ENCODE results near the gene NEDD9. TPM values are rescaled to one million over a fixed set of nuclear protein-coding genes. Genes with fewer than 3 reads are reported as not detected.

Gene NEDD9
- total RNA-seq, 4 donors from 2014 or later = 34.6 to 82.7 (median 72.3) TPM

GRCh38 chr6:11197175-11197536, 35.3 kb downstream of the NEDD9 start:
- WGBS, 2 donors (ENCODE audit: low coverage in 1 of 2) = 82 to 83% methylated on average over 1 to 3 of the region's 3 CpGs

GRCh38 chr6:11196511-11197174, 35.8 kb downstream of the NEDD9 start:
- intact Hi-C loops (cut with DNase I; ENCODE audit: low total_unique reads) = no loop called here
- H3K36me3 ChIP-seq = peaks cover 0 to 19% (median 3%) of the 10 kb centered on the region in 4 donors
- no peaks in the 10 kb centered on the region for H3K9me3 ChIP-seq
- in situ Hi-C loops (cut with MboI; ENCODE audit: low pct_ligation_motif_present in 1 of 4, low pct_unique_long_range_greater_than_20kb in 1 of 4, low sequenced_read_pairs in 3 of 4) = no loop called here
- TF ChIP-seq EP300 (IDR thresholded peaks at IDR 0.05; ENCODE audit: low read depth) (no peak), POLR2AphosphoS5 (IDR thresholded peaks at IDR 0.05) (no peak), CTCF (IDR thresholded peaks at IDR 0.05) (no peak), POLR2A (IDR thresholded peaks at IDR 0.05) (no peak)
- H3K4me1 ChIP-seq = peaks cover 0 to 18% (median 4%) of the 10 kb centered on the region in 4 donors
- no peak overlapping the region for H3K4me3 ChIP-seq
- no peaks in the 10 kb centered on the region for H3K27me3 ChIP-seq
- peak overlapping the region in 3 of 4 donors; percentile 0 to 22 (median 4) for H3K27ac ChIP-seq
- no peak for DNase-seq
- WGBS, 2 donors (ENCODE audit: low coverage in 1 of 2) = 71 to 78% methylated on average over 3 to 15 of the region's 15 CpGs

More at GRCh38 chr6:11197175-11197536, 35.3 kb downstream of the NEDD9 start:
- no peaks in the 10 kb centered on the region for H3K9me3 ChIP-seq
- intact Hi-C loops (cut with DNase I; ENCODE audit: low total_unique reads) = no loop called here
- H3K4me1 ChIP-seq = peaks cover 0 to 21% (median 4%) of the 10 kb centered on the region in 4 donors
- H3K36me3 ChIP-seq = peaks cover 0 to 14% (median 3%) of the 10 kb centered on the region in 4 donors
- TF ChIP-seq POLR2AphosphoS5 (IDR thresholded peaks at IDR 0.05) = no peak
- no peak for TF ChIP-seq EP300 (IDR thresholded peaks at IDR 0.05; ENCODE audit: low read depth)
- TF ChIP-seq CTCF (IDR thresholded peaks at IDR 0.05) = no peak
- no peak for TF ChIP-seq POLR2A (IDR thresholded peaks at IDR 0.05)
- no peak overlapping the region for H3K4me3 ChIP-seq
- in situ Hi-C loops (cut with MboI; ENCODE audit: low pct_ligation_motif_present in 1 of 4, low pct_unique_long_range_greater_than_20kb in 1 of 4, low sequenced_read_pairs in 3 of 4) = no loop called here
- no peak for DNase-seq
- no peaks in the 10 kb centered on the region for H3K27me3 ChIP-seq
- peak overlapping the region in 3 of 4 donors; percentile 0 to 5 (median 4) for H3K27ac ChIP-seq

GRCh38 chr6:11194356-11195218, 37.9 kb downstream of the NEDD9 start:
- in situ Hi-C loops (cut with MboI; ENCODE audit: low pct_ligation_motif_present in 1 of 4, low pct_unique_long_range_greater_than_20kb in 1 of 4, low sequenced_read_pairs in 3 of 4) (no loop called here), intact Hi-C loops (cut with DNase I; ENCODE audit: low total_unique reads) (no loop called here)
- H3K4me3 ChIP-seq = no peak overlapping the region
- WGBS, 2 donors (ENCODE audit: low coverage in 1 of 2) = 72 to 83% methylated on average over 9 to 12 of the region's 12 CpGs
- peak overlapping the region in 1 of 4 donors; percentile 8 for H3K27ac ChIP-seq
- no peaks in the 10 kb centered on the region for H3K27me3 ChIP-seq
- TF ChIP-seq POLR2AphosphoS5 (IDR thresholded peaks at IDR 0.05) (no peak), POLR2A (IDR thresholded peaks at IDR 0.05) (no peak), CTCF (IDR thresholded peaks at IDR 0.05) (no peak), EP300 (IDR thresholded peaks at IDR 0.05; ENCODE audit: low read depth) (no peak)
- peaks cover 0 to 10% (median 4%) of the 10 kb centered on the region in 4 donors for H3K4me1 ChIP-seq
- no peaks in the 10 kb centered on the region for H3K9me3 ChIP-seq
- no peak for DNase-seq
- peaks cover 0 to 39% (median 3%) of the 10 kb centered on the region in 4 donors for H3K36me3 ChIP-seq

- Histone ChIP-seq H3K4me1 (peaks cover 0 to 13% (median 6%) of the 10 kb centered on the region in 4 donors), H3K27me3 (no peaks in the 10 kb centered on the region), H3K27ac (no peak overlapping the region), H3K36me3 (peaks cover 0 to 39% (median 6%) of the 10 kb centered on the region in 4 donors), H3K9me3 (no peaks in the 10 kb centered on the region), H3K4me3 (no peak overlapping the region)
- in situ Hi-C loops (cut with MboI; ENCODE audit: low pct_ligation_motif_present in 1 of 4, low pct_unique_long_range_greater_than_20kb in 1 of 4, low sequenced_read_pairs in 3 of 4) = no loop called here
- DNase-seq = no peak
- 87 to 89% methylated on average over 6 of the region's 6 CpGs for WGBS, 2 donors (ENCODE audit: low coverage in 1 of 2)
- TF ChIP-seq POLR2AphosphoS5 (IDR thresholded peaks at IDR 0.05) (no peak), POLR2A (IDR thresholded peaks at IDR 0.05) (no peak), EP300 (IDR thresholded peaks at IDR 0.05; ENCODE audit: low read depth) (no peak), CTCF (IDR thresholded peaks at IDR 0.05) (no peak)
- intact Hi-C loops (cut with DNase I; ENCODE audit: low total_unique reads) = no loop called here
These were observed 39.0 kb downstream of the NEDD9 start for GRCh38 chr6:11193434-11193833.
